Immature natural killer cell (primary cell): Measurements from ENCODE around the gene LOXL4. TPM values are rescaled to one million over a fixed set of nuclear protein-coding genes. Genes with fewer than 3 reads are reported as not detected.
A peak's percentile ranks its signal among the peaks of the same experiment; 100 is the strongest.

ENCODE experiments used
- DNase-seq, 3 donors: peaks; one replicate each; pipeline ENCODE4 v3.0.0; 2022; ENCODE audit warnings: mixed read lengths in 1 of 3
- H3K27ac Mint-ChIP-seq, 6 donors: one replicate each; pipeline ENCODE4 v1.8.0; 2020; ENCODE audit warnings: mixed read lengths in 6 of 6, mild to moderate bottlenecking in 5 of 6, inconsistent platforms in 4 of 6, moderate library complexity in 3 of 6
- H3K27me3 Mint-ChIP-seq, 3 donors: one replicate each; pipeline ENCODE4 v1.8.0; 2020 to 2021; ENCODE audit warnings: low read depth in 3 of 3, mild to moderate bottlenecking in 3 of 3, mixed read lengths in 3 of 3, moderate library complexity in 3 of 3, inconsistent platforms in 1 of 3
- H3K36me3 Mint-ChIP-seq, 3 donors: one replicate each; pipeline ENCODE4 v1.8.0; 2020; ENCODE audit warnings: mixed read lengths in 3 of 3, inconsistent platforms in 2 of 3, mild to moderate bottlenecking in 2 of 3
- H3K4me1 Mint-ChIP-seq, 2 donors: one replicate each; pipeline ENCODE4 v1.8.0; 2020; ENCODE audit warnings: inconsistent platforms in 2 of 2, mild to moderate bottlenecking in 2 of 2, mixed read lengths in 2 of 2, moderate library complexity in 1 of 2
- H3K4me3 Mint-ChIP-seq, 5 donors: one replicate each; pipeline ENCODE4 v1.8.0; 2020; ENCODE audit warnings: mild to moderate bottlenecking in 5 of 5, mixed read lengths in 5 of 5, inconsistent platforms in 3 of 5, moderate library complexity in 3 of 5
- H3K9me3 Mint-ChIP-seq, 6 donors: one replicate each; pipeline ENCODE4 v1.8.0; 2020; ENCODE audit warnings: mild to moderate bottlenecking in 6 of 6, mixed read lengths in 6 of 6, inconsistent platforms in 4 of 6, moderate library complexity in 3 of 6
- polyA plus RNA-seq, 3 donors: library from polyadenylated mRNA; unstranded; fragments of 300-500 nt; fragmentation: Illumina TruSeq; gene quantifications; one replicate each; pipeline ENCODE4 v1.2.3, GENCODE V29; 2021

LOXL4 gene
- polyA plus RNA-seq, 3 donors from 2014 or later: 0.18 TPM; not detected in 2

DNA sequence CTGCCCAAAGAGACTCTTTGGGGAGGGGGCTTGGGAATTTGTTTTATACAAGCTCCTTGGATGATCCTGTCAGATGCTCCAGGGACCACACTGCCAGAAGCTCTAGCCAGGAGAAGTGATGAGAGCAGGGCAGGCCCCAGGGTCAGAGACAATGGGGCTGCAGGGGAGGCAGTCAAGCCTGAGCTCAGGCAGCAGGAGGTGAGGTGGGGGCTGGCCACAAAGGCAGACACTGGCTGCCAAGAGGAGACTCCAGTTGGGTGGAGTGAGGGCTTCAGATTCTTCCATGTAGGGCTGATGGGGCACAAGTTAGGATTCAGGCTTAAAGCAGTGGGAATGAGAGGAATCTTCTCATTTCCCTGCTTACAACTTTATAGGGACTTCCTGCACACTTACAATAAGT is 35.6 kb upstream of the LOXL4 start:
- DNase-seq: no peak
- H3K27ac Mint-ChIP-seq: no peak overlapping the region
- peaks cover 0 to 2% (median 0%) of the 10 kb centered on the region in 6 donors for H3K9me3 Mint-ChIP-seq
- H3K4me1 Mint-ChIP-seq: no peaks in the 10 kb centered on the region
- peaks cover 0 to 10% (median 9%) of the 10 kb centered on the region in 3 donors for H3K27me3 Mint-ChIP-seq
- no peaks in the 10 kb centered on the region for H3K36me3 Mint-ChIP-seq
- H3K4me3 Mint-ChIP-seq: no peak overlapping the region

DNA sequence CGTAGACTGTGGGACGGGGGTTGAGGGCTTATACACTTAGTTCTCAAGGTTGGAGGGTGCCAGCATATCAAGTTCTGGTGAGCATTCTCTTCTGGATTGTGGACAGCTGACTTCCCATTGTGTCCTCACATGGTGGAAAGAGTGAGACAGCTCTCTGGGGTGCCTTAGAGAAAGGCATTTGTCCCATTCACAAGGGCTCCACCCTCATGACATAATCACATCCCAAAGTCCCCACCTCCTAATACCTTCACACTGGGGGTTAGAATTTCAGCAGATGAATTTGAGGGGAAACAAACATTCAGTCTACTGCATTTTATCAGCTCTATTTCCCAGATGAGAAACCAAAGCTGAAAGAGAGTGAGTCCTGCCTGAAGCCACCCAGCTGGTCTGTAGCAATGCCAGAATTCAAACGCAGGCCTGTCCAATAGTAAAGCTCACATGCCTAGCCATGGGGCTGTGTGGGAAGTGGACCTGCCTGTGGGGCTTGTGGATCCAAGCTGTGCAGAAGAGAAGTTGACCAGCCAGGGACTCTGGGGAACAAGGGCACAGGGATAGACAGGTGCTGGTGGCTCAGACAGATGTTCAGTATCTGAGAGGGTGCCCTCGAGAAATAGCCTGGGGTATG is 34.9 kb upstream of the LOXL4 start:
- no peak for DNase-seq
- no peaks in the 10 kb centered on the region for H3K4me1 Mint-ChIP-seq
- no peak overlapping the region for H3K27ac Mint-ChIP-seq
- no peaks in the 10 kb centered on the region for H3K36me3 Mint-ChIP-seq
- peaks cover 2 to 14% (median 9%) of the 10 kb centered on the region in 3 donors for H3K27me3 Mint-ChIP-seq
- H3K4me3 Mint-ChIP-seq: no peak overlapping the region
- H3K9me3 Mint-ChIP-seq: peaks cover 0 to 2% (median 0%) of the 10 kb centered on the region in 6 donors

DNA sequence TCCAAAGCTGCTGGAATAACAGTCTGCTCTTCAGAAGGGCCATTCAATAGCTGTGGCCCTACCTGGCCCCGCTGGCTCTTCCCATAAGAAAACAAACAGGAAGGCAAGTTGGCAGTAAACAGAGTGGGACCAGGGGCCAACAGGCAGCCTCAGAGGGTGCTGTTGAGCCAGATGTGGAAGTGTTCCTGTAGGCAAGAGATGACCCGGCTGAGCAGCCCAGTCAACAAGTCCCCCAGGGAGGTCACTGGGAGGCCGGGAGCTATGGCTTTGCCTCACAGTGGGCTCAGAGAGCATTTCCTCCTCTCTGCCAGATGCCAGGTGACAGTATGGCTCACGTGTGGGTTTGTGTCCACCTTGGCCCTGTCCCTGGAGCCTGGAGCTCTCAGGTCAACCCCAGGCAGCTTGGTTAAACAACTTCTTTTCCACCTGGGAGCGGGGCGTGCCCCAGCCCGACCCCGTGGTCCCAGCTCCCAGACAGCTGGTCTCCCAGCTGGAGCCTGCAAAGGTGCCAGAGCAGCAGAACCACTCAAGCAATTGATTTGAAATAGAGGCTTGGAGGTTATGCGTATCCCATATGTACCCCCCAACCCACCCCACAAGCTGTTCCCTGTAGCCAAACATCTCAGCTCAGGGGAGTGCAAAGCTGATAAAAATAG is 33.8 kb upstream of the LOXL4 start:
- Mint-ChIP-seq H3K4me3 (no peak overlapping the region), H3K4me1 (no peaks in the 10 kb centered on the region), H3K36me3 (no peaks in the 10 kb centered on the region), H3K9me3 (peaks cover 0 to 2% (median 0%) of the 10 kb centered on the region in 6 donors), H3K27ac (no peak overlapping the region), H3K27me3 (peaks cover 2 to 14% (median 4%) of the 10 kb centered on the region in 3 donors)
- no peak for DNase-seq

DNA sequence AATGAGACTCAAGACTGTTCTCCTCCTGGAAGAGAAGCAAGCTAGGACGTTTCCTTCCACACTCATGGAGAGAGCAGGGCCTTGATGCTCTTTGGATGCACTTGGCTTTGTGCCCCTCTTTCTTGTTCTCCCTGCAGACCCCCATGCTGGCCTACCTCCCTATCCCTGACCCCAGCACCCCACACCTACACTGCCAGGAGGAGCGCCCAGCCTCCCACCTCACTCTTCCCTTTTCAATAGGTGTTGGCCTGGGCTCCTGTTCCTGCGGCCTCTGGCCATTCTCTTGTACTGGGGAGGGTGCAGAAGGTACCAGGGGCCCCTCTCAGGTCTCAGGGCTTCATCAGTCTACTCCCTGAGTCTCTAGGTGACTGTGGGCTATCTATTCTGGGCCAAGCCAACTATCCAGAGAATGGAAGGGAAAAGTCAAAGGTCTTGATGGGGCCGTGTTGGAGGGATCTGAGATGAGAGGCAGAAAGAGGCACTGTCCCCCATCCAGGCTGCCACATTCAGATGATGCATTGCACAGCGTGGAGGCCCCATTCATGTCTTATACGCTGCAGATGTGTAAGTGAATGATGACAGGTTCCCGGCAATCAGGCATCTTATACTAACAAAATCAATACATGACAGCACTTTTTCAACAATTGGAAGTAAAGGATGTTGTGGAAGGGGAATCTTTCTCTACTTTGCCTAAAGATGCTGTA is 32.7 kb upstream of the LOXL4 start:
- Mint-ChIP-seq H3K4me3 (no peak overlapping the region), H3K4me1 (peaks cover 1 to 7% of the 10 kb centered on the region in 2 donors), H3K9me3 (peaks cover 0 to 2% (median 0%) of the 10 kb centered on the region in 6 donors), H3K36me3 (no peaks in the 10 kb centered on the region), H3K27me3 (peaks cover 2 to 10% (median 4%) of the 10 kb centered on the region in 3 donors), H3K27ac (no peak overlapping the region)
- no peak for DNase-seq

DNA sequence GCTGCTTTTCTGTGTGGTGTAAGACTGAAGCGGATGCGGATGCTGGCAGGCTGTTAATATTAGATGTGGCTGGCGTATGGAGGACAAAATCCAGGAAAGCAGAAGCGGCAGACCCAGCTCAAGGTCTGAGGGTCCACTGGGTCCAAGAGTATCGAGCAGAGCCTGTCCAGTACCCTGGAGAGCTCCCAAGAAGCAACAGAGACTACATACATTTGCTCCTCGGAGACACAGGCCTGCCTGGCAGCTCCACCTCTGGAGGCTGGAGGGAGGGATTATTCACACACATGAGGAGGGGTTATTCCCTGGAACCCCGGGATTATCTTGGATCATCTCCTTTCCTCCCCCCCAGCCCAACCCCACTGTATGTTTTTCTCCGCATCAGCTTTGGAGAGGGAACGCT is 31.3 kb upstream of the LOXL4 start:
- Mint-ChIP-seq H3K27ac (no peak overlapping the region), H3K4me3 (no peak overlapping the region), H3K9me3 (peaks cover 0 to 2% (median 0%) of the 10 kb centered on the region in 6 donors), H3K4me1 (peaks cover 7 to 13% of the 10 kb centered on the region in 2 donors), H3K27me3 (peaks cover 2 to 7% (median 3%) of the 10 kb centered on the region in 3 donors), H3K36me3 (no peaks in the 10 kb centered on the region)
- no peak for DNase-seq

DNA sequence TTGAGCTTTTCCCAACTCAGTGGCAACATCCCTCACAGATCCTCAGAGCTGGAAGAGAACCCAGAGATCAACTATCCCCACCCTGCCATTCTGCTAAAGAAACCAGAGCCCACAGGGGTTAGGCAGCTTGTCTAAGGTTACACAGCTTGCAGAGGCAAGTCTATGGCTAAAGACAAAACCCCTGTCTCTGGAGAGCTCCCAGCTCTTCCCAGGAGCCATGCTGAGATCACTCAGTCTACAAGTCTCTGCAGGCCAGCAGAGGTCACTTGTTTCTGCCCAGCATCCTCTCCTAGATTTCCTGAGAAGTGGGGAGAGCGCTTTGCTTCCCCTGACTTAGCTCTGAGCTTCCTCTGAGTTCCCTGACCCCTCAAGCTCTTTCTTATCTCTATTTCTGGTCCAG is 28.5 kb upstream of the LOXL4 start:
- Mint-ChIP-seq H3K27me3 (peaks cover 2 to 10% (median 3%) of the 10 kb centered on the region in 3 donors), H3K4me3 (no peak overlapping the region)

DNA sequence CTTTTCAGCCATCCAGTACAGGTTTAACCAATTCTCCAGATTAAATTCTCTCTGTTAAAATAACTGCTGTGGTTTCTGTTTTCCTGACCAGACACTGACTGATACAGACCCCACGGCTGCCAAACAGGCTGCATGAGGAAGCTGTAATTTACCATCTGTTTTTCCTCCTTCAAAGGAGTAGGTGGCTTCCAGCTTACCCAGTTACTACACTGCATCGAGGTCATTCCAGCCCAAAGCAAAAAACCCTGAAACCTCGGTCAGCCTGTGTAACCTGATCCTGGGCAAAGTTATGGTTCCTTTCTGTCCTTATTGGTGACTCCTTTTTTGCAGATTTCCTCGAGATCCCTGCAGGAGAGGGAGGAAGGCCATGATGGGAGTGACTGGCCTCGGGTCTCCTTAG is 27.9 kb upstream of the LOXL4 start:
- H3K9me3 Mint-ChIP-seq: no peaks in the 10 kb centered on the region
- no peak overlapping the region for H3K4me3 Mint-ChIP-seq
- no peaks in the 10 kb centered on the region for H3K36me3 Mint-ChIP-seq
- peaks cover 7 to 13% of the 10 kb centered on the region in 2 donors for H3K4me1 Mint-ChIP-seq
- DNase-seq: no peak
- H3K27ac Mint-ChIP-seq: peak overlapping the region in 1 of 6 donors; percentile 70
- peaks cover 2 to 10% (median 3%) of the 10 kb centered on the region in 3 donors for H3K27me3 Mint-ChIP-seq

More for the DNA sequence above, 28.5 kb upstream of the LOXL4 start:
- DNase-seq: no peak
- no peaks in the 10 kb centered on the region for H3K9me3 Mint-ChIP-seq
- no peaks in the 10 kb centered on the region for H3K36me3 Mint-ChIP-seq
- H3K27ac Mint-ChIP-seq: no peak overlapping the region
- H3K4me1 Mint-ChIP-seq: peaks cover 7 to 13% of the 10 kb centered on the region in 2 donors

DNA sequence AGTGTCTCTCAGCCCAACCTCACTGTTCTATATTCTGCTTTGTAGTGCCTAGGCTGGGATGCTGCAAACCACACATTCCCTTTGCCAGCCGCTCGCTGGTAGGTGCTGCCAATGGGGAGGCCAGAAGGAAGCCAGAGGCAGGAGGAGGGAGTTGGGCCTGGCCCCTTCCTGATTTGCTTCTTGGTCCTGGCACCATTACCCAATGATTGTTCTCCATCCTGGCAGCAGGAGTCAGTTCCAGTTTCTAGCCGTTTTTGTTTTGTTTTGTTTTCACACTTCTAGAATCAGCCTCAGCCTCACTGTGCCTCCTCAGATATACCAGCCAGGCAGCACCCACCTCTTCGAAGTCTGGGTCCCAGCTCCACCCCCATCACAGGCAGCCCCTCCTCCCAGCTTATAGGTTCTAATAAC is 27.4 kb upstream of the LOXL4 start:
- Mint-ChIP-seq H3K4me1 (peaks cover 7 to 13% of the 10 kb centered on the region in 2 donors), H3K9me3 (no peaks in the 10 kb centered on the region), H3K27me3 (peaks cover 2 to 10% (median 3%) of the 10 kb centered on the region in 3 donors), H3K27ac (peak overlapping the region in 2 of 6 donors; percentile 53 to 70), H3K36me3 (no peaks in the 10 kb centered on the region), H3K4me3 (no peak overlapping the region)
- DNase-seq: peak in 1 of 3 donors; percentile 1

DNA sequence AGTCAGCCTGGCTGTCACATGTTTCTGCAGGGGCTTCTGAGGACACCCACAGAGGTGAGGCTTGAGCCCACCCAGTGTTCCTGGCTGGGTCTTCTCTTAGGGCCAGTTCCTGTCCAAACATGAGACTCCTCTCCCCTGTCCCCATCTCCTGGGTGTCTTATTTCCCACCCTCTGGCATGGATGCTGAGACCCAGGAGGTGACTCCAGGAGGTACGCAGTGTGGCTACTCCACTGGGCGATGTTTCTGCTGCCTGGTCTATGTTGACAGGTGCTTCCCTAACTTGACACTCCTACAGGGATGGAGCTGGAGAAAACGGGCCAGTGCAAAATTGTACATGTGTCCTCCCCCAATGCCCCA is 26.3 kb upstream of the LOXL4 start:
- H3K27ac Mint-ChIP-seq: no peak overlapping the region
- peaks cover 7 to 13% of the 10 kb centered on the region in 2 donors for H3K4me1 Mint-ChIP-seq
- H3K27me3 Mint-ChIP-seq: peaks cover 2 to 6% (median 3%) of the 10 kb centered on the region in 3 donors
- H3K4me3 Mint-ChIP-seq: no peak overlapping the region
- DNase-seq: no peak
- no peaks in the 10 kb centered on the region for H3K9me3 Mint-ChIP-seq
- no peaks in the 10 kb centered on the region for H3K36me3 Mint-ChIP-seq

DNA sequence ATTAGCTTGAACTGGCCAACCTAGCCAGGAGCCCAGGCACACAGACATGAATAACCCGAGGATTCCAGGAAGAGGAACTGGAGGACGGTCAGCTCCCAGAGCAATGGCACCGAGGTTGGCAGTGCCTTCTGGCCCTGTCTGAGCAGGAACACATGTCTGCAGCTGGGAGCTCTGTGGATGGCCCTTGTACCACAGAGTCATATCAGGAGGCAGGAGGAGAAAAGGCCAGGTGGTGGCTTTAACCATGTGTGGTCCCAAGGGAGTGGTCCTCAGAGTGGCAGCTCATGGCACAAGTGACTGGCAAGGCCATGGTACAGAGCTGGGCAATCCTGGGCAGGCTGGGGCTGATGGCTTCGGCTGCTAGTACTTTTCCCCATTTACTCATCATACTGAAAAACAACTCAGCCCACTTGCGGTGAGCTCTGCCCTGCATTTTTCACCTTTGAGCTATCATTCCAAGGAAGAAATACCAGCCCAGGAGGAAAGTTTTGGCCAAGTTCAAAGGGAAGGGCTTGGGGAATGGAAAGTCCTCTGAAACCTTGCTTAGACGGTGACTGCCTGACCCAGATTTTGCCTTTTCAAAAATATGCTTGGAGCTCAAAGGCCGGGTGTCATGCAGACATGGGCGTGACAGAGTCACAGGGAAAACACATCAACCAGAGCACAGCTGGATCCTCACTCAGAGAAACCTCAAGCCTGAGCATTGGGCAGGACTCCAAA is 25.7 kb upstream of the LOXL4 start:
- no peak overlapping the region for H3K4me3 Mint-ChIP-seq
- H3K9me3 Mint-ChIP-seq: no peaks in the 10 kb centered on the region
- no peak for DNase-seq
- H3K27me3 Mint-ChIP-seq: peaks cover 2 to 6% (median 3%) of the 10 kb centered on the region in 3 donors
- H3K36me3 Mint-ChIP-seq: no peaks in the 10 kb centered on the region
- peaks cover 7 to 13% of the 10 kb centered on the region in 2 donors for H3K4me1 Mint-ChIP-seq
- H3K27ac Mint-ChIP-seq: no peak overlapping the region

DNA sequence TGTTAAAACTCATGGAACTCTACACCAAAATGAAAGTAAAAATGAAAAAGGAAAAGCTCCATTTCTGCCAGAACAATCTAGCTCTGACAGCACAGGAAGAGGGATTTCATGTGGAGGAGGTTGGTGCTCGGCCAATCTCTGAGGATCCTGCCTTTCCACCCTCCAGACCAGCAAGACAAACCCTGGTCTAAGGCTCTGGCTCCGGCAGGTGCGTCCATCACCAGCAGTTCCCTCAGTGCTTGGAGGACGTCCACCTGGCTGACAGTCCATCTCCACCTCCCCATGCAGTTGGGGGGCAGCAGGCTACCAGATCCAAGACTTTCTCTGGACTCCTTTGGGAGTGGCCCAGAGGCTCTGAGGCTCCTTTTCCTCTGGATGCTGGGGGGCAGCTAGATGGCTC is 25.0 kb upstream of the LOXL4 start:
- Mint-ChIP-seq H3K4me1 (peaks cover 7 to 13% of the 10 kb centered on the region in 2 donors), H3K36me3 (no peaks in the 10 kb centered on the region), H3K27ac (no peak overlapping the region), H3K9me3 (no peaks in the 10 kb centered on the region), H3K27me3 (peaks cover 0 to 3% (median 3%) of the 10 kb centered on the region in 3 donors), H3K4me3 (no peak overlapping the region)
- no peak for DNase-seq

DNA sequence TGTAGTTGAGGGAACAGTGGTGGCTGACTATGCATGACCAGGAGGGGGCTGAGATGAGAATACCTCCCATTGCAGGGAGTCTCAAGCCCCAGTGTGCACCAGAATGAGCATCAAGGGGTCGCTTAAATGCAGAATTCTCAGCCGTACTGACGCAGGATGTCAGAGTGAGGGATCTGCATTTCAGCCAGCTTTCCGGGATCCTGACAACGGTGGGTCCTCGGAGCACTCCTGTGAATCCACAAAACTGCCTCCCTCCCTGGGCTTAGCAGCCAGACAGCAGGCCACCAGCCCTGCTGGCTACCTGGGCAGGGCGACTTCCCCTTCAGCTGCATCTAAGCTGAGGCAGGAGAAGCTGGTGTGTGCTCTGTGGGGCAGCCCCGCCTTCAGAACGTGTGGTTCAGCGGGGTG is 21.8 kb upstream of the LOXL4 start:
- no peak for DNase-seq
- H3K27me3 Mint-ChIP-seq: peaks cover 1 to 3% (median 3%) of the 10 kb centered on the region in 3 donors
- no peaks in the 10 kb centered on the region for H3K9me3 Mint-ChIP-seq

DNA sequence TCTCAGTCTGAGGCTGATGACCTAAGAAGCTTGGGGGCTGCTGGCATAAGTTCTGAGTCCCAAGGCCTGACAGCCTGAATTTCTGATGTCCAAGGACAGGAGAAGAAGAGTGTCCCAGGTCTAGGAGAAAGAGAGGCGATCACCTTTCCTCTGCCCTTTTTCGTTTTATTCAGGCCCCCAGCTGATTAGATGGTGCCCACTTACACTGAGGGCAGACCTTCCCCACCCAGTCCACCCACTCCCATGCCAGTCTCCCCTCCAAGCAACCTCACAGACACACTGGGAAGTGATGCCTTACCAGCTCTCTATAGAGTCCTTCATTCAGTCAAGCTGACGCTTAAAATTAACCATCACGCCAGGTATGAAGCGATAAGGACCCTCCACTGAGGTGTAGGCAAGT is 19.3 kb upstream of the LOXL4 start:
- no peak overlapping the region for H3K27ac Mint-ChIP-seq
- H3K4me1 Mint-ChIP-seq: no peaks in the 10 kb centered on the region
- DNase-seq: no peak
- H3K4me3 Mint-ChIP-seq: no peak overlapping the region
- H3K27me3 Mint-ChIP-seq: peaks cover 3 to 7% (median 3%) of the 10 kb centered on the region in 3 donors
- peaks cover 0 to under 1% (median 0%) of the 10 kb centered on the region in 6 donors for H3K9me3 Mint-ChIP-seq
- H3K36me3 Mint-ChIP-seq: no peaks in the 10 kb centered on the region

More for the DNA sequence above, 21.8 kb upstream of the LOXL4 start:
- Mint-ChIP-seq H3K27ac (no peak overlapping the region), H3K4me3 (no peak overlapping the region), H3K4me1 (no peaks in the 10 kb centered on the region), H3K36me3 (no peaks in the 10 kb centered on the region)
